Esophagus muscularis mucosa (tissue), 4 donors: ENCODE measurements around the gene VAV1. TPM values are rescaled to one million over a fixed set of nuclear protein-coding genes. Genes with fewer than 3 reads are reported as not detected.
A peak's percentile ranks its signal among the peaks of the same experiment; 100 is the strongest.

Source experiments
- DNase-seq: peaks from one replicate; pipeline ENCODE4 v3.0.0-alpha.2; 2017; ENCODE audit errors: extremely low spot score
- H3K27ac ChIP-seq, 4 donors: fragments of 200-600 bp; sonication (generic); replicated peaks in 1 of 4; 1 replicate in 3 of 4; 2 replicates in 1 of 4; pipeline ENCODE4 v1.5.1; 2016 to 2019; ENCODE audit warnings: mild to moderate bottlenecking in 1 of 4
- H3K27me3 ChIP-seq, 4 donors: fragments of 200-600 bp; sonication (generic); one replicate each; pipeline versions ENCODE4 v1.5.1 to v1.6.0; 2016 to 2019
- H3K36me3 ChIP-seq, 4 donors: fragments of 200-600 bp; sonication (generic); one replicate each; pipeline ENCODE4 v1.5.1; 2016 to 2019
- H3K4me1 ChIP-seq, 4 donors: fragments of 200-600 bp; sonication (generic); one replicate each; pipeline ENCODE4 v1.5.1; 2016 to 2019
- H3K4me3 ChIP-seq, 4 donors: fragments of 200-600 bp; sonication (generic); 1 replicate in 2 of 4; 2 replicates in 2 of 4; pipeline ENCODE4 v1.5.1; 2016 to 2019; ENCODE audit warnings: mild to moderate bottlenecking in 4 of 4, moderate library complexity in 1 of 4
- H3K9me3 ChIP-seq, 4 donors: fragments of 200-600 bp; sonication (generic); 1 replicate in 3 of 4; 2 replicates in 1 of 4; pipeline ENCODE4 v1.5.1; 2016 to 2019
- EP300 ChIP-seq: sonication (generic); formaldehyde crosslinking; IDR thresholded peaks from one replicate; pipeline ENCODE4 v1.6.1; 2017; ENCODE audit warnings: antibody characterized with exemption
- POLR2A ChIP-seq: fragments of 450-650 bp; IDR thresholded peaks from one replicate; pipeline ENCODE4 v1.6.1; 2017; ENCODE audit warnings: antibody characterized with exemption, moderate library complexity, mild to moderate bottlenecking, low read depth
- POLR2AphosphoS5 ChIP-seq, 2 donors: sonication (generic); formaldehyde crosslinking; IDR thresholded peaks; one replicate each; pipeline ENCODE4 v1.6.1; 2017; ENCODE audit warnings: antibody characterized with exemption in 2 of 2
- WGBS: methylation state at CpG from one replicate; pipeline ENCODE4 v1.1.5; 2018; 5-methylcytosine and 5-hydroxymethylcytosine counted together
- intact Hi-C: fragments of 100-400 bp; cut with DNase I; formaldehyde crosslinking; loops from one replicate; pipeline ENCODE4 v1.15.1; 2023
- total RNA-seq, 4 donors: library from RNA; depleted of rRNA; stranded (reverse); fragments of >200 nt; gene quantifications; one replicate each; pipeline versions ENCODE4 v1.1.0 to v1.2.1, GENCODE V29; 2016
- TF ChIP-seq, protein P1 (sequence below), 3 experiments: fragments of 200-600 bp in 2 of 3; fragments of 450-650 bp in 1 of 3; sonication (generic) in 2 of 3; IDR thresholded peaks; one replicate each; pipeline ENCODE4 v1.5.1; 2017 to 2019; ENCODE audit warnings: antibody characterized with exemption in 3 of 3, mild to moderate bottlenecking in 2 of 3, moderate library complexity in 1 of 3

VAV1 gene
- total RNA-seq, 4 donors from 2014 or later: 2.9 to 8.0 (median 4.1) TPM

DNA sequence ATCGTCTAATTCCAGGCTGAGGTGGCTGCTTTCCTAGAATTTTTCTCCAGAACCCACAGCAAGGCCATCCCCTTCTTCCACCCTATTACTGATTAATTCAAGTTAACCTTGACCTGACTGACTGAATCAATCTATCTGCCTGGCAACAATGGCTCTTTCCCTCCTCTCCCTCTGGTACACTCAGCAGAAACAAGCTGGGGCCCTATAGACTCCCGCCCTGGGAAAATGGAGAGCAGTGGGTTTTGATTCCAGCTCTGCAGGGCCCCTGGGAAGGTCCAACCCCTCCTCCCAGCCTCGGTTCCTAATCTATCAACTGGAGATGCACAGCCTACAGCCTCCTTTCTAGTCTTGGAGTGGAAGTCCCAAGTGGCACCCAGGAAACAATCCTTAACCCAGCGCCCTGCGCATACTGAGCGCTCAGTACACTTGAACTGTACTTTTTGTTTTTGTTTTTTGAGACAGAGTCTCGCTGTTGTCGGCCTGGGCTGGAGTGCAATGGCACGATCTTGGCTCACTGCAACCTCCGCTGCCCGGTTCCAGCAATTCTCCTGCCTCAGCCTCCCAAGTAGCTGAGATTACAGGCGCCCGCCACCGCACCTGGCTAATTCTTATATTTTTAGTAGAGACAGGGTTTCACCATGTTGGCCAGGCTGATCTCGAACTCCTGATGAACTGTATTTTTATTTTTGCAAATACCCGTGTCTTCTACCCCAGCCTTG is 46.8 kb upstream of the VAV1 start:
- TF ChIP-seq EP300 (no peak), POLR2AphosphoS5 (IDR thresholded peaks at IDR 0.05) (no peak), POLR2A (no peak)
- TF ChIP-seq, protein P1, sequence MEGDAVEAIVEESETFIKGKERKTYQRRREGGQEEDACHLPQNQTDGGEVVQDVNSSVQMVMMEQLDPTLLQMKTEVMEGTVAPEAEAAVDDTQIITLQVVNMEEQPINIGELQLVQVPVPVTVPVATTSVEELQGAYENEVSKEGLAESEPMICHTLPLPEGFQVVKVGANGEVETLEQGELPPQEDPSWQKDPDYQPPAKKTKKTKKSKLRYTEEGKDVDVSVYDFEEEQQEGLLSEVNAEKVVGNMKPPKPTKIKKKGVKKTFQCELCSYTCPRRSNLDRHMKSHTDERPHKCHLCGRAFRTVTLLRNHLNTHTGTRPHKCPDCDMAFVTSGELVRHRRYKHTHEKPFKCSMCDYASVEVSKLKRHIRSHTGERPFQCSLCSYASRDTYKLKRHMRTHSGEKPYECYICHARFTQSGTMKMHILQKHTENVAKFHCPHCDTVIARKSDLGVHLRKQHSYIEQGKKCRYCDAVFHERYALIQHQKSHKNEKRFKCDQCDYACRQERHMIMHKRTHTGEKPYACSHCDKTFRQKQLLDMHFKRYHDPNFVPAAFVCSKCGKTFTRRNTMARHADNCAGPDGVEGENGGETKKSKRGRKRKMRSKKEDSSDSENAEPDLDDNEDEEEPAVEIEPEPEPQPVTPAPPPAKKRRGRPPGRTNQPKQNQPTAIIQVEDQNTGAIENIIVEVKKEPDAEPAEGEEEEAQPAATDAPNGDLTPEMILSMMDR (IDR thresholded peaks at IDR 0.05): no peak
- whole genome bisulfite sequencing: 85% methylated on average over 16 of the region's 16 CpGs
- no peak for DNase-seq
- no peak overlapping the region for H3K4me3 ChIP-seq
- H3K36me3 ChIP-seq: peaks cover 0 to 12% (median 5%) of the 10 kb centered on the region in 4 donors
- intact Hi-C loops: no loop called here
- peaks cover 0 to 18% (median 0%) of the 10 kb centered on the region in 4 donors for H3K27me3 ChIP-seq
- H3K4me1 ChIP-seq: peaks cover 0 to 29% (median 18%) of the 10 kb centered on the region in 4 donors
- no peaks in the 10 kb centered on the region for H3K9me3 ChIP-seq
- no peak overlapping the region for H3K27ac ChIP-seq

DNA sequence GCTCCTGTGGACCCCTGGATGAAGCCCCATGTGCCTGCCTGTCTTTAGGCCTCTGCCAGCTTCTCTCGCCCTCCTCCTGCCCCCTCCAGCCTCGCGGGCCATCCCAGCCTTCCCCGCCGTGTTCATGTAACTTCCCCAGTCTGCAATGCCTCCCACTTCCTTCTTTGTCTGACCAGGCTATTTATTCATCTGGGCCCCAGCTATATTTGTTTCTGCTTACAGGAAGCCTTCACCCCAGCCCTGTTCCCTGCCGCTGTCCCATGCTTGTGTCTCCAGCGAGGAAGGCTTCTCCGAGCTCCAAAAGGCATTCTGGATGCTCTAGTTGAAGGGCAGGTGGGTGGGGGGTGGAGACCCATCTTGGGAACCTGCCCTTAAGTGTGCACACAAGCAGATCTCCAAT is 44.2 kb upstream of the VAV1 start:
- no peak for DNase-seq
- 46% methylated on average over 8 of the region's 8 CpGs for WGBS
- H3K27me3 ChIP-seq: peaks cover 0 to 18% (median 0%) of the 10 kb centered on the region in 4 donors

DNA sequence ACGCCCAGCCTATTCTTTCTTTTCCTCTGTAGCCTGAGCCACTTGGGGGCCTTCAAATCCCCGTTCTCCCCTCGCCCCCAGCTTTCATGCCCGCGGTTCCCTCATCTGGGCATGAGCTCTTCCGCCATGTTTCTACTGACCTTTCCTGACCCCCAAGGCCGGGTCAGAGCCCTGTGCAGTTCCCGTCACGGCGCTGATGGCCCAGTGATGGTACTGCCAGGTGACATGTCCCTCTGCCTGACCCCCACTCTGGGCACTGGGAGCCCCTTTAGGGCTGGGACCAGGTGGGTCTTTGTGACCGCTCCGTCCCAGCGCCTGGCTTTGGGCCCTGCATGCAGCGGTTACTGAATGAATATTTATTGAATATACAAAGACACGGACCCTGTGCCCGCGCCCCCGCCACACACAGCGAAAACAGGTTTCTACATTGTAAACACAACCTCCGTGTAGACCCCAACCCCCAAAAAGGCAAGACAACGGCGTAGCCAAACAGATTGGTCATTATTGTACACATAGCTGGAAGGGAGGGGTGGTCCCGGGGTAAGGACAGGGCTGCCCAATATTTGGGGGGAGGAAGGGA is 42.8 kb upstream of the VAV1 start:
- Histone ChIP-seq H3K27me3 (peaks cover 0 to 18% (median 0%) of the 10 kb centered on the region in 4 donors), H3K9me3 (no peaks in the 10 kb centered on the region), H3K4me1 (peaks cover 0 to 14% (median 8%) of the 10 kb centered on the region in 4 donors), H3K36me3 (peaks cover 18 to 50% (median 39%) of the 10 kb centered on the region in 4 donors), H3K4me3 (peak overlapping the region in 1 of 4 donors; percentile 30), H3K27ac (peak overlapping the region in 1 of 4 donors; percentile 58)
- 88% methylated on average over 22 of the region's 23 CpGs for WGBS
- no peak for TF ChIP-seq EP300
- TF ChIP-seq, protein P1 (IDR thresholded peaks at IDR 0.05): no peak
- no peak for TF ChIP-seq POLR2AphosphoS5 (IDR thresholded peaks at IDR 0.05)
- no peak for TF ChIP-seq POLR2A
- DNase-seq: no peak
- intact Hi-C loops: loop anchor here (10.0 kb wide), 1 partner anchor 95 kb away; no protein-coding TSS in a partner anchor

More for the DNA sequence above, 44.2 kb upstream of the VAV1 start:
- TF ChIP-seq POLR2AphosphoS5 (IDR thresholded peaks at IDR 0.05): no peak
- no peak for TF ChIP-seq EP300
- TF ChIP-seq, protein P1 (IDR thresholded peaks at IDR 0.05): no peak
- TF ChIP-seq POLR2A: no peak
- peaks cover 0 to 15% (median 10%) of the 10 kb centered on the region in 4 donors for H3K4me1 ChIP-seq
- H3K36me3 ChIP-seq: peaks cover 18 to 39% (median 32%) of the 10 kb centered on the region in 4 donors
- no peaks in the 10 kb centered on the region for H3K9me3 ChIP-seq
- H3K4me3 ChIP-seq: no peak overlapping the region
- intact Hi-C loops: no loop called here
- no peak overlapping the region for H3K27ac ChIP-seq

DNA sequence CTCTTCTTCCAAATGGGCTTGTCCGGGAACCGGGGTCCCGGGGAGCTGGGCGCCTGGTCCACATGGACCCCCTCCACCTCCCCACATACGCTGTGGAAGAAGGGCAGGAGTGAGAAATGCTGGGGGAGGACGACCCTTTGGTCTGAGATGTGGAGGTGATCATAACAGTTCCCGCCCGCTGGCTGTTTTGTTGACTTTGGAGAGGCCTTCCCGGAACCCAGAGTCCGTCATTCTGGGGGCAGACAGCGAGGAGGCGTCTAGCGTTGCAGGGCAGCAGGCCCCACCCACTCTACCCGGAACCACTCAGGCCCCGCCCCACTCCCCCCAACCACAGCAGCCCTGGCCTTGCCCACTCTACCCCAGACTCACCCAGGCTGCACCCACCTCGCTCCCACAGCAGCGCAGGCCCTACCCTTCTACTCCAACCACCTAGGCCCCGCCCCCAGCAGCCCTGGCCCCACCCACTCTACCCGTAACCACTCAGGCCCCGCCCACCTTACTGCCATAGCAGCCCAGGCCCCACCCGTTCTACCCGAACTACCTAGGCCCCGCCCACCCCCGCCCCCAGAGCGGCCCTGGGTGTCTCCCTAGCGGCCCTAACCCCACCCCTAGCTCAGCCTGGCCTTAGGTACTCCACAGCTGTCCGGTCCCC is 42.2 kb upstream of the VAV1 start:
- TF ChIP-seq POLR2A: no peak
- TF ChIP-seq POLR2AphosphoS5 (IDR thresholded peaks at IDR 0.05): no peak
- TF ChIP-seq, protein P1 (IDR thresholded peaks at IDR 0.05): no peak
- no peak for TF ChIP-seq EP300
- Histone ChIP-seq H3K27me3 (peaks cover 0 to 15% (median 0%) of the 10 kb centered on the region in 4 donors), H3K4me3 (peak overlapping the region in 1 of 4 donors; percentile 30), H3K27ac (peak overlapping the region in 2 of 4 donors; percentile 17 to 58), H3K36me3 (peaks cover 18 to 50% (median 39%) of the 10 kb centered on the region in 4 donors), H3K9me3 (no peaks in the 10 kb centered on the region), H3K4me1 (peaks cover 1 to 18% (median 11%) of the 10 kb centered on the region in 4 donors)
- 62% methylated on average over 19 of the region's 27 CpGs for WGBS
- intact Hi-C loops: loop anchor here (10.0 kb wide), 1 partner anchor 95 kb away; no protein-coding TSS in a partner anchor
- DNase-seq: peak; percentile 93
